BLaER1 treated with 17β-estradiol and CSF1 and Interleukin-3, amounts not matched to agents 10 nM and 100 nM (cell line): ENCODE measurements around the gene XKRX.

Experiments
- H3K27ac ChIP-seq, 11 experiments: shearing (Covaris generic); formaldehyde crosslinking; 2 replicates each; pipeline ENCODE4 v1.8.1; 2022
- H3K27me3 ChIP-seq, 11 experiments: shearing (Covaris generic); formaldehyde crosslinking; 2 replicates each; pipeline ENCODE4 v1.8.1; 2022
- H3K36me3 ChIP-seq, 11 experiments: shearing (Covaris generic); formaldehyde crosslinking; 2 replicates each; pipeline ENCODE4 v1.8.1; 2022
- H3K4me1 ChIP-seq, 10 experiments: shearing (Covaris generic); formaldehyde crosslinking; 2 replicates each; pipeline ENCODE4 v1.8.1; 2022
- H3K4me2 ChIP-seq, 11 experiments: shearing (Covaris generic); formaldehyde crosslinking; 2 replicates each; pipeline ENCODE4 v1.8.1; 2022
- H3K4me3 ChIP-seq, 10 experiments: shearing (Covaris generic); formaldehyde crosslinking; 2 replicates each; pipeline ENCODE4 v1.8.1; 2022
- H3K9ac ChIP-seq, 11 experiments: shearing (Covaris generic); formaldehyde crosslinking; 2 replicates each; pipeline ENCODE4 v1.8.1; 2022
- H3K9me3 ChIP-seq, 11 experiments: shearing (Covaris generic); formaldehyde crosslinking; replicated peaks in 1 of 11; 2 replicates each; pipeline ENCODE4 v1.8.1; 2022
- H4K20me1 ChIP-seq, 11 experiments: shearing (Covaris generic); formaldehyde crosslinking; 2 replicates each; pipeline ENCODE4 v1.8.1; 2022
- Cebpa-rat ChIP-seq, 11 experiments: shearing (Covaris generic); IDR thresholded peaks; 2 replicates each; pipeline ENCODE4 v1.8.1; 2022

The XKRX gene

DNA sequence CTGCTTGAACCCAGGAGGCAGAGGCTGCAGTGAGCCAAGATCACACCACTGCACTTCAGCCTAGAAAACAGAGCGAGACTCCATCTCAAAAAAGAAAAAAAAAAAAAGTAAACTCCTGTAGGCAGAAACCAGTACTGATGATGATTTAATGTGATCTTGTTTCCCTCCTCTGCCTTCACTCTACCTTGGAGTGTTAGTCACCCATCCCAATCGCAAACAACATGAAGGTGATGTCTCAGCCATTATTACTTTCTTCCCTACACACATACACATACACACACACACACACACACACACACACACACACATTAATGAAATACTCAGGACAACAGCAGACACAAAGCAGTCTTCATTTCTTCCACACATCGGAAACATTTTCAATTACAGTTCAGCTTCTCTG, 15.6 kb downstream of the XKRX start:
- no peak overlapping the region for H3K4me2 ChIP-seq
- H3K9me3 ChIP-seq = no peaks in the 10 kb centered on the region
- H4K20me1 ChIP-seq = no peaks in the 10 kb centered on the region
- no peak overlapping the region for H3K27ac ChIP-seq
- no peaks in the 10 kb centered on the region for H3K4me1 ChIP-seq
- no peak for TF ChIP-seq Cebpa-rat (IDR thresholded peaks at IDR 0.05)
- H3K36me3 ChIP-seq = no peaks in the 10 kb centered on the region
- no peak overlapping the region for H3K4me3 ChIP-seq
- H3K9ac ChIP-seq = no peak overlapping the region
- H3K27me3 ChIP-seq = no peaks in the 10 kb centered on the region

DNA sequence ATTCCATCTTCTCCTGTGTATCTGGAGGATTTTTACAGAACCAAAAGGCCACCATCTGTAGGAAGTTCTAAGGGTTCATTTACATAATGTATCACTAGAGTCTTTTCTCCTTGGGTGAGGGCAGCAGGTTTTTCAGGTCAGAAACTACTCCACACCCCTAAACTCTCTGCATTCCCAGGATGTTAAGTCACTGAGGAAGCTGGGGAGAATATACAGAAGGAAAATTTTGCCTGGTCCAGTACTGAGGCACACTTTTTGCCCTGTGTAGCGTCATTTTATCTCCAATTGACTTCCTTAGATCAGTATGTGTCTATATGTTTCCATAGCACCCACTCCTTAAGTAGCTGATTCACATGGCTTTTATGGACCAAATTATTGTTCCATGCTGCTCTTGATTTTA, 17.0 kb downstream of the XKRX start:
- no peak overlapping the region for H3K4me3 ChIP-seq
- no peak overlapping the region for H3K27ac ChIP-seq
- H3K27me3 ChIP-seq = no peaks in the 10 kb centered on the region
- no peaks in the 10 kb centered on the region for H3K4me1 ChIP-seq
- no peak overlapping the region for H3K4me2 ChIP-seq
- no peaks in the 10 kb centered on the region for H3K9me3 ChIP-seq
- no peaks in the 10 kb centered on the region for H4K20me1 ChIP-seq
- no peak overlapping the region for H3K9ac ChIP-seq
- no peak for TF ChIP-seq Cebpa-rat (IDR thresholded peaks at IDR 0.05)
- H3K36me3 ChIP-seq = no peaks in the 10 kb centered on the region

DNA sequence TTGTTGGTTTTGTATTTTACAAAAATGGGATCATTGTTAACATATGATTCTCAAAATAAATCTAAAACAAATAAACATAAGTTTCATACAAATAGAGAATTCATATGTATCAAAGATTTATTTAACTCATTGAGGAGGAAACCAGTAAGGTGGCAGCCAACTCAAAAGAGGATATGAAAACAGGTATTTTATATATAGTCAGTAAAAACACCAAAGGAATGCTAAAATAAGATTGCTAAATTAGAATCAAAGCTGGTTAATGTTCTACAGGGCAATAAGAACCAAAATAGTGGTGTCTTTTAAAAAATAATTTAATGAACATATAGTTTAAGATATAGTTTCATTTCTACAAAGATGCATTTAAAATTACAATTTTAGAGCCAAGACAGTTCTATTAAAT, 23.1 kb downstream of the XKRX start:
- peaks cover 0 to 10% (median 0%) of the 10 kb centered on the region in 11 experiments; a peak in 7 of 22 replicates for H3K9me3 ChIP-seq
- TF ChIP-seq Cebpa-rat (IDR thresholded peaks at IDR 0.05) = no peak
- no peaks in the 10 kb centered on the region for H4K20me1 ChIP-seq
- no peak overlapping the region for H3K4me2 ChIP-seq
- no peak overlapping the region for H3K9ac ChIP-seq
- H3K36me3 ChIP-seq = no peaks in the 10 kb centered on the region
- no peaks in the 10 kb centered on the region for H3K27me3 ChIP-seq
- no peak overlapping the region for H3K4me3 ChIP-seq
- no peak overlapping the region for H3K27ac ChIP-seq
- H3K4me1 ChIP-seq = no peaks in the 10 kb centered on the region

DNA sequence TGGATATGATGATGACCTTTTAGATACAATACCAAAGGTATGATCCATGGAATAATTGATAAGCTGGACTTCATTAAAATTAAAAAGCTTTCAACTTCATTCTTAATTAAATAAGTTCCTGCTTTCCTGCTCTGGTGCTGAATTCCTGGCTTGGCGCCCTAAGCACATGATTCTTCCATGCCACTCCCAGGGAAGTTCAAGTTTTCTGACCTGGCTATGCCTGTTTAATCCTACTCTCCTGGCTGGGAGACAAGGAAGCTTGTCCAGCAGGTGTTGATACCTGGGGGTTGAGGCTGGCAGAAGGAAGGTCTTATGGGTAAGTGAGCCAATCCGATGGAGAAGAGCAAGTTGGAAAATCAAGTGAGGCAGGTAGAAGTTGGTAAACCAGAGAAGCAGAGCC, 24.3 kb downstream of the XKRX start:
- no peak overlapping the region for H3K4me3 ChIP-seq
- no peaks in the 10 kb centered on the region for H3K4me1 ChIP-seq
- H3K27me3 ChIP-seq = no peaks in the 10 kb centered on the region
- H3K27ac ChIP-seq = no peak overlapping the region
- no peaks in the 10 kb centered on the region for H4K20me1 ChIP-seq
- H3K36me3 ChIP-seq = no peaks in the 10 kb centered on the region
- no peak overlapping the region for H3K9ac ChIP-seq
- no peak overlapping the region for H3K4me2 ChIP-seq
- H3K9me3 ChIP-seq = peaks cover 0 to 10% (median 0%) of the 10 kb centered on the region in 11 experiments; a peak in 7 of 22 replicates
- TF ChIP-seq Cebpa-rat (IDR thresholded peaks at IDR 0.05) = no peak

DNA sequence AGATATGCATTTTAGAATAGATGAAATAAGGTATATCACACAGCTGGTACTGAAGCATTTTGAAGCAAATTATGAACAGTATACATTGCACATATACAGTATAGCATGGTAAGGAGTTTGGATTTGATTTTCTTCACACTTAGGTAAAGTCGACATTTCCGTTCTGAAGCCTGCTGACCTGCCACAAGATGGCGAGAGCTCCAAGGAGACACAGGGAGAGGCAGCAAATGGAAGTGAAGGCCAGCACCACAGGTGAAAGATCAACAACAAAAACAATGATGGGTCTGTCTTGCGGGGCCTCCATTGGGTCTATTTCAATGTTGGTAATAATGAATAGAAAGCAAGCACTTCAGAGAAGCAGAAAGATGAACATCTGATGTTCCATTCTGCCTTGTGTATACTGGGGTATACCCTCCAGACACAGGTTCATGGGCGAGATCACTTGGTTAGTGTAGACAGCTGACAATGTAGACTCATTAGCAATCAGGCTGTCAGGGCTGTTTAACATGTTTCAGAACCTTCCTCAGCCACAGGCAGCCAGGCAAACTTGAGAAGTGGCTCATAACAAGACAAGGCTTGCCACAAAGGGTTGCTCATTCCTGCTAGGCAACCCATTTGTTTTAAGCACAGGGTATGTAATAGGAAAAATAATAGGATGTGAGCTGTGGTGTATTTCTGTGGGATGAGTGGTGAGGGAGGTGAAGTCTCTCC, 33.2 kb downstream of the XKRX start:
- Histone ChIP-seq H3K27me3 (no peaks in the 10 kb centered on the region), H4K20me1 (no peaks in the 10 kb centered on the region), H3K36me3 (no peaks in the 10 kb centered on the region), H3K4me1 (no peaks in the 10 kb centered on the region), H3K9me3 (no peaks in the 10 kb centered on the region), H3K27ac (no peak overlapping the region), H3K4me2 (no peak overlapping the region), H3K4me3 (no peak overlapping the region), H3K9ac (no peak overlapping the region)
- TF ChIP-seq Cebpa-rat (IDR thresholded peaks at IDR 0.05) = no peak

DNA sequence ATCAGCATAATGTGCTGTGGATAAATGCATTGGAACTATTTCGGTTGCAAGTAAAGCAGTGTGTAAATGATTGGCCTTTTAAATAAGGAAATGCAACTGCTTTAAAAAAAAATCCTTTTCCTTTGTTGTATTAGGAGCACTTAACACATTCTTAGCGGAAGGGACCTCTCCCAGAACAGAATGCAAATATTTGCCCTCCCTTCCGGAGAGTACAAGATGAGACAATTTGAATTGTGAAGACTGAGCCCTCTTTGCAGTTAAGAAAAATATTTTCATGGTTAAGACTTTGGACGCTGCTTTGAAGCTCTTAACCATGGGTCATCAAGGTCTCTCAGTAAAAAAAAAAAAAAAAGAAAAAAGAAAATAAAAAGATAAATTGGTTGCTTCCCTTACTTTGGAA, 45.1 kb downstream of the XKRX start:
- Histone ChIP-seq H3K27me3 (no peaks in the 10 kb centered on the region), H3K27ac (no peak overlapping the region), H3K4me2 (no peak overlapping the region)

DNA sequence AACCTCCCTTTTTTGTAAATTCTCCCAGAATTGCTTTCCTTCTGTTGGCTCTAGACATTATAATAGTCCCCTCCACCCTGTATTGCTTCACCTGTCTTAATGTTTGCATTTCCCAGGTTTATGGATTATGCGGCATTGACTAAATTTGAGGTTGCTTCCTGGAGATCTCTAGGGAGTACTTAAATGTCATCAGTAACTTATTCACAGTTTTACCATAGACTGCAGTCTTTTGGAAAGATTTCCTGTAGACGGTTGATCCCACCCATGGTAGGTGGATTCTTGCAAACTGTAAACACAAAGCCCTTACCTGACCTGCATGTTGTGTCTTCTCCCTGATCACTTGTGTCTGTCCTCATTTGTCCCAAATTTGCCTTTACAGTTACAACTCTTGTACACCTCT, 48.3 kb downstream of the XKRX start:
- H3K27ac ChIP-seq = no peak overlapping the region
- no peak for TF ChIP-seq Cebpa-rat (IDR thresholded peaks at IDR 0.05)
- no peaks in the 10 kb centered on the region for H4K20me1 ChIP-seq
- no peaks in the 10 kb centered on the region for H3K27me3 ChIP-seq
- no peaks in the 10 kb centered on the region for H3K9me3 ChIP-seq
- no peak overlapping the region for H3K9ac ChIP-seq
- no peak overlapping the region for H3K4me3 ChIP-seq
- H3K36me3 ChIP-seq = no peaks in the 10 kb centered on the region
- no peak overlapping the region for H3K4me2 ChIP-seq
- peaks cover 0 to 10% (median 0%) of the 10 kb centered on the region in 10 experiments; a peak in 3 of 20 replicates for H3K4me1 ChIP-seq

More for the DNA sequence above, 45.1 kb downstream of the XKRX start:
- Histone ChIP-seq H3K4me1 (peaks cover 0 to 10% (median 0%) of the 10 kb centered on the region in 10 experiments; a peak in 3 of 20 replicates), H3K9ac (no peak overlapping the region), H3K9me3 (no peaks in the 10 kb centered on the region), H4K20me1 (no peaks in the 10 kb centered on the region), H3K4me3 (no peak overlapping the region), H3K36me3 (no peaks in the 10 kb centered on the region)
- no peak for TF ChIP-seq Cebpa-rat (IDR thresholded peaks at IDR 0.05)

DNA sequence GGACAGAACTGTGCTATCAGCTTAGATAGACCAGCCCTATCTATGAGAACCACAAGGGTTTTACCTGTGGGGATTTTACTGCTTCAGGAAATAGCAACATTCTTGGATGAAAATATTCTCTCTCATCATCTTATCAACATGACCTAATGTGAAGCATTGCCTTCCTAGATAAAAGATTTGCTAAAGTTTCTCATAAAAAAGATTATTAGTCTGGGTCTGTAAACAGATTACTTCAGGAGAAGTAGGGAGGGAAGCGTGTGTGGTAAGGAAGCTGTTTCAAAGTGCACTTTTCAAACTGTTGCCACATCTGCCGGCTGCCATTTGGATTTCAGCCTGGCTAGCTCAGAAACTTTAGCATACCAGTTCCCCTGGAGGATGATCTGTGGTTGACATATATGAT, 54.4 kb downstream of the XKRX start, which contains the start of gene NOX1:
Gene NOX1, minus strand, starts transcription at position 35 of the 400 bp plus-strand sequence. CDS start 220 bp downstream, outside the sequence.
- H3K4me3 ChIP-seq = no peak within 1 kb of the TSS
- no peaks in the 10 kb centered on the region for H3K4me1 ChIP-seq
- H3K4me2 ChIP-seq = no peak within 1 kb of the TSS
- no peak within 1 kb of the TSS for H3K27ac ChIP-seq
- no peaks in the 10 kb centered on the region for H3K9me3 ChIP-seq
- TF ChIP-seq Cebpa-rat (IDR thresholded peaks at IDR 0.05) = no peak
- H3K27me3 ChIP-seq = no peaks in the 10 kb centered on the region
- H3K9ac ChIP-seq = no peak within 1 kb of the TSS
- no peaks in the 10 kb centered on the region for H4K20me1 ChIP-seq
- H3K36me3 ChIP-seq = no peaks in the 10 kb centered on the region

DNA sequence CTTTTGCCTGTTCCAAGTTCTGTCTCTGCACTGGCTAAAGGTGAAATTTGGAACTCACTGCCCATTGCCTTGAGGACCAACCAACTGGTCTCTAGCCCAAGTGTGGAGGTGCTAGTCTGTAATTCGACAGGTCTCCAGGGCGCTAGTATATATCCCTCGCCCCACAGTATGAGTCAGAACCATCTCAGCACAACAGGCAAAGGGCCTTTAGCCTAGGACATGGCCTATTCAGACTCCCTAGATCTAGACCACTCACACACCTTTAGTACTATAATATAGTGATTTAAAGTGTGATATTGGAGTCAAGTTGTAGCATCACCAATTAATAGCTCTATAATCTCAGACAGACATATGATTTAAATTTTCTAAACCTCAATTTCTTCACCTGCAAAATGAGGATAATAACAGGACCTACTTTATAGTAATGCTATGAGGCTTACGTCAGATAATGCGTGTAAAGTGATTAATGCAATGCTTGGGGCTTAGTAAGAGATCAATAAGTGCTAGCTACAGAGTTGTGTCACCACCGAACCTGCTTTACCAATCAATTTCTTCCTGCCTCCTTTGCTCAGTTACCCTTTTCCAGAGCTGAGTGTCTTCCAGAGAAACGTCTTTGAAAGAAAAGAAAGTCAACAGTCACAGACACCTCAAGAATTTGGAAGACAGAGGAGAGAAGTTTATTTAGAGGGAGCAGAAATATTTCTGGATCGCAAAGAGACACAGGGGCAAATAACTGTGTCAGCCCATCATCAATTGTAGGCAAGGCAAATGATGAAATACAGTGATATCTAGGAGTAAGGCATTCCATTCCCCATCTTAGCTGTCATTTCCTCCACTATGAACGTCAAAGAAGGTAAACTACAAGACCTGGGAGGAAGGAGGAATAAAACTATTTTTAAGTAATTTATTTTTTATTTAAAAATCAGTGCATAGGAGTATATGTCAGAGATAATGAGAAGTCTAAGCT, 56.8 kb downstream of the XKRX start:
- no peaks in the 10 kb centered on the region for H3K4me1 ChIP-seq
- H3K4me2 ChIP-seq = no peak overlapping the region
- H3K27me3 ChIP-seq = no peaks in the 10 kb centered on the region
- no peaks in the 10 kb centered on the region for H4K20me1 ChIP-seq
- H3K4me3 ChIP-seq = no peak overlapping the region
- TF ChIP-seq Cebpa-rat (IDR thresholded peaks at IDR 0.05) = no peak
- no peaks in the 10 kb centered on the region for H3K36me3 ChIP-seq
- no peaks in the 10 kb centered on the region for H3K9me3 ChIP-seq
- no peak overlapping the region for H3K9ac ChIP-seq
- no peak overlapping the region for H3K27ac ChIP-seq
